Sigmoid colon (tissue), 7 donors: ENCODE measurements around the gene USP31. TPM values are rescaled to one million over a fixed set of nuclear protein-coding genes. Genes with fewer than 3 reads are reported as not detected.

ENCODE experiments used
- DNase-seq: peaks from one replicate; pipeline ENCODE4 v3.0.0-alpha.2; 2019
- H3K27ac ChIP-seq, 4 donors: fragments of 200-600 bp; sonication (generic); one replicate each; pipeline ENCODE4 v1.5.1; 2016 to 2019; ENCODE audit warnings: mild to moderate bottlenecking in 1 of 4
- H3K27me3 ChIP-seq, 3 donors: fragments of 200-600 bp; sonication (generic); one replicate each; pipeline ENCODE4 v1.5.1; 2019; ENCODE audit warnings: mild to moderate bottlenecking in 1 of 3
- H3K36me3 ChIP-seq, 4 donors: fragments of 200-600 bp; sonication (generic); one replicate each; pipeline ENCODE4 v1.5.1; 2016 to 2019
- H3K4me1 ChIP-seq, 4 donors: fragments of 200-600 bp; sonication (generic); one replicate each; pipeline ENCODE4 v1.5.1; 2017 to 2019
- H3K4me3 ChIP-seq, 4 donors: fragments of 200-600 bp; sonication (generic); one replicate each; pipeline ENCODE4 v1.5.1; 2017 to 2019; ENCODE audit warnings: mild to moderate bottlenecking in 2 of 4, moderate library complexity in 1 of 4
- H3K9me3 ChIP-seq, 4 donors: fragments of 200-600 bp in 3 of 4; sonication (generic) in 3 of 4; one replicate each; pipeline versions ENCODE4 v1.5.1 to v1.6.1; 2013 to 2019
- CTCF ChIP-seq, 4 experiments: fragments of 450-650 bp in 3 of 4; fragments of 200-600 bp in 1 of 4; IDR thresholded peaks; one replicate each; pipeline ENCODE4 v1.5.1; 2016 to 2019; ENCODE audit warnings: antibody characterized with exemption in 4 of 4, mild to moderate bottlenecking in 3 of 4, moderate library complexity in 2 of 4
- EP300 ChIP-seq, 4 donors: sonication (generic); formaldehyde crosslinking; IDR thresholded peaks; one replicate each; pipeline ENCODE4 v1.6.1; 2017; ENCODE audit warnings: antibody characterized with exemption in 4 of 4
- POLR2A ChIP-seq, 2 donors: fragments of 450-650 bp; IDR thresholded peaks; one replicate each; pipeline ENCODE4 v1.6.1; 2016; ENCODE audit warnings: antibody characterized with exemption in 2 of 2, mild to moderate bottlenecking in 2 of 2, moderate library complexity in 2 of 2
- POLR2AphosphoS5 ChIP-seq, 4 donors: sonication (generic); formaldehyde crosslinking; IDR thresholded peaks; one replicate each; pipeline ENCODE4 v1.6.1; 2017; ENCODE audit warnings: antibody characterized with exemption in 4 of 4
- WGBS, 2 donors: extraction: QIAGEN DNeasy Blood & Tissue Kit; methylation state at CpG; one replicate each; pipeline ENCODE4 v1.1.7; 2013; 5-methylcytosine and 5-hydroxymethylcytosine counted together
- intact Hi-C: fragments of 100-400 bp; cut with DNase I; formaldehyde crosslinking; loops from one replicate; pipeline ENCODE4 v1.15.1; 2023
- polyA plus RNA-seq, 3 donors: library from polyadenylated mRNA; stranded (reverse); fragments of 200-250 nt; gene quantifications; one replicate each; pipeline ENCODE4 v1.2.3, GENCODE V29; 2013
- total RNA-seq, 4 donors: library from RNA; depleted of rRNA; stranded (reverse); fragments of >200 nt; gene quantifications; one replicate each; pipeline ENCODE4 v1.1.0, GENCODE V29; 2016
- donor health status: healthy with polysubstance abuse.
- donor health status: Bipolar disorder and iron deficiency.
- donor health status: healthy.

The USP31 gene
- total and polyA plus RNA-seq, 7 donors = 0.60 to 21.0 (median 12.7) TPM

- Histone ChIP-seq H3K4me3 (peak overlapping the region; percentile 13 to 36 (median 30)), H3K27ac (peak overlapping the region; percentile 81 to 89 (median 84)), H3K27me3 (no peaks in the 10 kb centered on the region), H3K4me1 (peaks cover 0 to 52% (median 40%) of the 10 kb centered on the region in 4 donors), H3K9me3 (peaks cover 0 to 4% (median 2%) of the 10 kb centered on the region in 4 donors), H3K36me3 (no peaks in the 10 kb centered on the region)
- no peak for TF ChIP-seq EP300 (IDR thresholded peaks at IDR 0.05)
- no peak for TF ChIP-seq CTCF (IDR thresholded peaks at IDR 0.05)
- no peak for TF ChIP-seq POLR2A (IDR thresholded peaks at IDR 0.05)
- peak in 3 of 4 donors; percentile 34 to 42 (median 34) for TF ChIP-seq POLR2AphosphoS5 (IDR thresholded peaks at IDR 0.05)
- intact Hi-C loops = loop anchor here (5.0 kb wide), 1 partner anchor 289 kb away; no protein-coding TSS in a partner anchor
- 66 to 78% methylated on average over 11 of the region's 11 CpGs for WGBS, 2 donors
- peak; percentile 71 for DNase-seq
Observed at GRCh38 chr16:23132775-23133463, 16.3 kb downstream of the USP31 start.

- Histone ChIP-seq H3K4me1 (peaks cover 0 to 56% (median 40%) of the 10 kb centered on the region in 4 donors), H3K27ac (peak overlapping the region; percentile 81 to 89 (median 84)), H3K36me3 (no peaks in the 10 kb centered on the region), H3K9me3 (peaks cover 0 to 4% (median 2%) of the 10 kb centered on the region in 4 donors), H3K27me3 (no peaks in the 10 kb centered on the region), H3K4me3 (peak overlapping the region in 3 of 4 donors; percentile 29 to 36 (median 30))
- intact Hi-C loops = loop anchor here (5.0 kb wide), 1 partner anchor 290 kb away; no protein-coding TSS in a partner anchor
- no peak for TF ChIP-seq CTCF (IDR thresholded peaks at IDR 0.05)
- TF ChIP-seq POLR2AphosphoS5 (IDR thresholded peaks at IDR 0.05) = no peak
- no peak for TF ChIP-seq EP300 (IDR thresholded peaks at IDR 0.05)
- TF ChIP-seq POLR2A (IDR thresholded peaks at IDR 0.05) = no peak
- 55 to 67% methylated on average over 7 of the region's 7 CpGs for WGBS, 2 donors
- no peak for DNase-seq
Observed at GRCh38 chr16:23131931-23132621, 17.2 kb downstream of the USP31 start.

DNA sequence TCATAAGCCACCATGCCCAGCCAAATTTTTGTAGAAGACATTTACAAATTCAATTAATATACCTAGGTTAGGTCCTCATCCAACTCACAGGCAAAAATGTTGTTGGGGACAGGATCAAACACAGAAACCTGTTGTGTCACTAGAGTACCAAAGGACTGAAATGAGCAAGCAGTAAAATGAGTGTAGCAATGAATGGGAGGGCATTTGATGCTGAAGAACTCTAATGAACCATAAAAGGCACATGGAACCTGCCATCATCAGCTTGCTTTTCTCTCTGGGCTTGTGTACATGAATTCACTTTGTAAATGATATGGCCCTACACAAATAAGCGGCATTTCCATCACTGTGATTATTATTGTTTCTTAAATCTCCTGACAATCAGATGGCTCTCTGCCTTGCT is 17.8 kb downstream of the USP31 start:
- intact Hi-C loops = loop anchor here (5.0 kb wide), 1 partner anchor 291 kb away; no protein-coding TSS in a partner anchor
- TF ChIP-seq POLR2AphosphoS5 (IDR thresholded peaks at IDR 0.05) = no peak
- TF ChIP-seq POLR2A (IDR thresholded peaks at IDR 0.05) = no peak
- TF ChIP-seq CTCF (IDR thresholded peaks at IDR 0.05) = no peak
- TF ChIP-seq EP300 (IDR thresholded peaks at IDR 0.05) = no peak
- WGBS, 2 donors = 83 to 86% methylated on average over 1 of the region's 1 CpG
- Histone ChIP-seq H3K4me3 (no peak overlapping the region), H3K9me3 (no peaks in the 10 kb centered on the region), H3K36me3 (no peaks in the 10 kb centered on the region), H3K27ac (peak overlapping the region; percentile 81 to 89 (median 84)), H3K27me3 (no peaks in the 10 kb centered on the region), H3K4me1 (peaks cover 0 to 56% (median 40%) of the 10 kb centered on the region in 4 donors)
- no peak for DNase-seq

DNA sequence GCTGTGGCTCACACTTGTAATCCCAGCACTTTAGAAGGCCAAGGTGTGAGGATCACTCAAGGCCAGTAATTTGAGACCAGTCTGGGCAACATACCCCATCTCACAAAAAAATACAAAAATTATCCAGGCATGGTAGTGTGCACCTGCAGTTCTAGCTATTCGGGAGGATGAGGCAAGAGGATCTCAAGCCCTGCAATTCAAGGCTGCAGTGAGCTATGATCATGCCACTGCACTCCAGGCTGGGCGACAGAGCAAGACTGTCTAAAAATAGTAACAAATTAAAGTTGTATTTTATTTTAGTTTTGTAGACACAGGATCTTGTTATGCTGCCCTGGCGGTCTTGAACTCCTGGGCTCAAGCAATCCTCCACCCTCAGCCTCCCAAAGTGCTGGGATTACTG is 18.2 kb downstream of the USP31 start:
- intact Hi-C loops = loop anchor here (5.0 kb wide), 1 partner anchor 291 kb away; no protein-coding TSS in a partner anchor
- H3K4me1 ChIP-seq = peaks cover 0 to 57% (median 41%) of the 10 kb centered on the region in 4 donors
- H3K27ac ChIP-seq = peak overlapping the region; percentile 81 to 89 (median 84)

More for the DNA sequence above, 18.2 kb downstream of the USP31 start:
- Histone ChIP-seq H3K27me3 (no peaks in the 10 kb centered on the region), H3K4me3 (no peak overlapping the region), H3K36me3 (no peaks in the 10 kb centered on the region), H3K9me3 (no peaks in the 10 kb centered on the region)
- WGBS, 2 donors = 81 to 88% methylated on average over 3 of the region's 3 CpGs
- TF ChIP-seq POLR2A (IDR thresholded peaks at IDR 0.05) (no peak), POLR2AphosphoS5 (IDR thresholded peaks at IDR 0.05) (no peak), EP300 (IDR thresholded peaks at IDR 0.05) (no peak), CTCF (IDR thresholded peaks at IDR 0.05) (no peak)
- no peak for DNase-seq
